IMR-90 (cell line): ENCODE measurements around the gene FGA. TPM values are rescaled to one million over a fixed set of nuclear protein-coding genes. Genes with fewer than 3 reads are reported as not detected.

ENCODE experiments used
- ATAC-seq: fragments of 200-7000 bp; cut with Tn5 transposase; 2 replicates; pipeline ENCODE4 v1.9.1; 2020; ENCODE audit warnings: low read depth, mild to moderate bottlenecking, moderate library complexity
- BruUV-seq: library from RNA; stranded (reverse); fragments of 400-500 nt; replicated peaks from 2 replicates; lab custom pipeline; 2021; lab: Mats Ljungman, UMichigan
- CTCF ChIA-PET: fragments of 300-600 bp; formaldehyde crosslinking; extraction: SDS; loops from one replicate; lab custom pipeline; 2021; ENCODE audit warnings: antibody characterized with exemption; lab: Yijun Ruan, JAX
- POLR2A ChIA-PET: fragments of 300-600 bp; sonication (Branson Sonifier 250); formaldehyde crosslinking; loops from one replicate; lab custom pipeline; 2022; ENCODE audit warnings: antibody characterized with exemption; ENCODE audit not compliant: unreplicated experiment; lab: Charles Lee
- DNase-seq: peaks from one replicate; pipeline ENCODE4 v3.0.0; 2013
- H2AFZ ChIP-seq: replicated peaks from 2 replicates; pipeline ENCODE3; 2013; ENCODE audit warnings: low read length, mild to moderate bottlenecking; ENCODE audit not compliant: poor library complexity
- H2AK5ac ChIP-seq: 2 replicates; pipeline ENCODE4 v1.6.1; 2013; ENCODE audit warnings: low read depth, low read length, inconsistent platforms
- H2AK9ac ChIP-seq: replicated peaks from 2 replicates; pipeline ENCODE3; 2013; ENCODE audit warnings: mild to moderate bottlenecking, low read depth, low read length, moderate library complexity; ENCODE audit not compliant: poor library complexity
- H2BK120ac ChIP-seq: 2 replicates; pipeline ENCODE4 v1.6.1; 2013; ENCODE audit warnings: low read depth, low read length, inconsistent platforms
- H2BK15ac ChIP-seq: 3 replicates; pipeline ENCODE4 v1.6.1; 2013; ENCODE audit warnings: low read depth, low read length, inconsistent platforms
- H2BK20ac ChIP-seq: 2 replicates; pipeline ENCODE4 v1.6.1; 2013; ENCODE audit warnings: low read depth, mild to moderate bottlenecking, inconsistent platforms, low read length, moderate library complexity
- H2BK5ac ChIP-seq: 2 replicates; pipeline ENCODE4 v1.6.1; 2013; ENCODE audit warnings: mild to moderate bottlenecking, low read depth, low read length, inconsistent platforms; ENCODE audit not compliant: poor library complexity, severe bottlenecking
- H3K14ac ChIP-seq: replicated peaks from 2 replicates; pipeline ENCODE4 v1.6.1; 2013; ENCODE audit warnings: low read depth, low read length, inconsistent platforms
- H3K18ac ChIP-seq: 2 replicates; pipeline ENCODE4 v1.6.1; 2013; ENCODE audit warnings: low read depth, low read length, control low read depth
- H3K23ac ChIP-seq: 2 replicates; pipeline ENCODE4 v1.6.1; 2013; ENCODE audit warnings: low read depth, low read length, inconsistent platforms
- H3K27ac ChIP-seq: 2 replicates; pipeline ENCODE4 v1.5.1; 2013; ENCODE audit warnings: mild to moderate bottlenecking, control low read depth, low read length; ENCODE audit not compliant: insufficient read depth
- H3K27me3 ChIP-seq: 2 replicates; pipeline ENCODE4 v1.6.1; 2013; ENCODE audit warnings: low read length; ENCODE audit not compliant: control insufficient read depth, insufficient read depth
- H3K36me3 ChIP-seq: 2 replicates; pipeline ENCODE4 v1.6.1; 2013; ENCODE audit warnings: low read length, mixed read lengths; ENCODE audit not compliant: control insufficient read depth, insufficient read depth
- H3K4ac ChIP-seq: 2 replicates; pipeline ENCODE4 v1.6.1; 2013; ENCODE audit warnings: low read depth, low read length, inconsistent platforms
- H3K4me1 ChIP-seq: 2 replicates; pipeline ENCODE4 v1.6.1; 2013; ENCODE audit warnings: low read length, mixed read lengths; ENCODE audit not compliant: control insufficient read depth, insufficient read depth
- H3K4me2 ChIP-seq: 2 replicates; pipeline ENCODE4 v1.6.1; 2013; ENCODE audit warnings: low read depth, mild to moderate bottlenecking, control low read depth, low read length, moderate library complexity
- H3K4me3 ChIP-seq: 2 replicates; pipeline ENCODE4 v1.5.1; 2013; ENCODE audit warnings: low read depth, mild to moderate bottlenecking, control low read depth, low read length, moderate library complexity; ENCODE audit not compliant: insufficient read depth
- H3K56ac ChIP-seq: 2 replicates; pipeline ENCODE4 v1.6.1; 2013; ENCODE audit warnings: low read length, inconsistent platforms; ENCODE audit not compliant: insufficient read depth; ENCODE audit errors: extremely low read depth
- H3K79me1 ChIP-seq, 2 experiments: 2 replicates each; pipeline ENCODE4 v1.6.1; 2013; ENCODE audit warnings: low read length in 2 of 2, inconsistent platforms in 1 of 2, low read depth in 1 of 2
- H3K9ac ChIP-seq: 2 replicates; pipeline ENCODE4 v1.6.1; 2013; ENCODE audit warnings: low read depth, low read length, control low read depth
- H3K9me1 ChIP-seq: 2 replicates; pipeline ENCODE4 v1.6.1; 2013; ENCODE audit warnings: low read length, inconsistent platforms; ENCODE audit not compliant: insufficient read depth
- H3K9me3 ChIP-seq: 2 replicates; pipeline ENCODE4 v1.6.1; 2013; ENCODE audit warnings: low read length; ENCODE audit not compliant: control insufficient read depth, insufficient read depth
- H4K20me1 ChIP-seq: 2 replicates; pipeline ENCODE4 v1.6.1; 2013; ENCODE audit warnings: low read length, inconsistent platforms; ENCODE audit not compliant: insufficient read depth
- H4K5ac ChIP-seq: 2 replicates; pipeline ENCODE4 v1.6.1; 2013; ENCODE audit warnings: mild to moderate bottlenecking, low read depth, low read length, control low read depth
- H4K8ac ChIP-seq, 2 experiments: 2 replicates each; pipeline ENCODE4 v1.6.1; 2013; ENCODE audit warnings: low read depth in 2 of 2, low read length in 2 of 2, control low read depth in 1 of 2, inconsistent platforms in 1 of 2
- H4K91ac ChIP-seq: 2 replicates; pipeline ENCODE4 v1.6.1; 2013; ENCODE audit warnings: low read depth, low read length, inconsistent platforms; ENCODE audit not compliant: insufficient read depth
- BHLHE40 ChIP-seq: fragments of 150-350 bp; IDR thresholded peaks from 2 replicates; pipeline ENCODE4 v1.6.1; 2016; ENCODE audit warnings: mild to moderate bottlenecking, low read depth, low read length
- CEBPB ChIP-seq: IDR thresholded peaks from 2 replicates; pipeline ENCODE4 v1.6.1; 2012; ENCODE audit warnings: low read depth, low read length, improper control_type of control experiment
- CHD1 ChIP-seq: IDR thresholded peaks from 2 replicates; pipeline ENCODE4 v1.6.1; 2012; ENCODE audit warnings: low read depth, low read length, improper control_type of control experiment
- CTCF ChIP-seq: conservative IDR thresholded peaks from 2 replicates; pipeline ENCODE4 v1.5.1; 2012; ENCODE audit warnings: mild to moderate bottlenecking, low read depth, low read length, improper control_type of control experiment
- ELK1 ChIP-seq: fragments of 150-350 bp; IDR thresholded peaks from 2 replicates; pipeline ENCODE4 v1.6.1; 2016; ENCODE audit warnings: low read depth, mild to moderate bottlenecking, low read length, moderate library complexity, borderline replicate concordance
- FOS ChIP-seq: fragments of 150-350 bp; IDR thresholded peaks from 2 replicates; pipeline ENCODE4 v1.6.1; 2016; ENCODE audit warnings: low read depth, low read length
- MAFK ChIP-seq: IDR thresholded peaks from 2 replicates; pipeline ENCODE4 v1.6.1; 2012; ENCODE audit warnings: low read depth, low read length, improper control_type of control experiment
- MAZ ChIP-seq: IDR thresholded peaks from 2 replicates; pipeline ENCODE4 v1.6.1; 2012; ENCODE audit warnings: low read depth, mild to moderate bottlenecking, low read length, improper control_type of control experiment, moderate library complexity, borderline replicate concordance
- MXI1 ChIP-seq: IDR thresholded peaks from 2 replicates; pipeline ENCODE4 v1.6.1; 2012; ENCODE audit warnings: low read depth, mild to moderate bottlenecking, low read length, moderate library complexity, borderline replicate concordance
- NFE2L2 ChIP-seq: fragments of 150-350 bp; IDR thresholded peaks from 2 replicates; pipeline ENCODE4 v1.6.1; 2016; ENCODE audit warnings: low read depth, mild to moderate bottlenecking, low read length
- POLR2A ChIP-seq: IDR thresholded peaks from 2 replicates; pipeline ENCODE4 v1.6.1; 2012; ENCODE audit warnings: mild to moderate bottlenecking, low read depth, low read length
- RAD21 ChIP-seq: IDR thresholded peaks from 2 replicates; pipeline ENCODE4 v1.6.1; 2012; ENCODE audit warnings: low read length, improper control_type of control experiment
- RCOR1 ChIP-seq: IDR thresholded peaks from 2 replicates; pipeline ENCODE4 v1.6.1; 2012; ENCODE audit warnings: mild to moderate bottlenecking, low read length, improper control_type of control experiment; ENCODE audit not compliant: insufficient replicate concordance
- RFX5 ChIP-seq: IDR thresholded peaks from 2 replicates; pipeline ENCODE4 v1.8.0; 2012; ENCODE audit warnings: low read depth, mild to moderate bottlenecking, low read length, moderate library complexity
- SMC3 ChIP-seq: fragments of 150-350 bp; IDR thresholded peaks from 2 replicates; pipeline ENCODE4 v1.6.1; 2016; ENCODE audit warnings: low read depth, mild to moderate bottlenecking, antibody characterized with exemption, low read length, moderate library complexity
- USF2 ChIP-seq: fragments of 150-350 bp; IDR thresholded peaks from 2 replicates; pipeline ENCODE4 v1.6.1; 2017; ENCODE audit warnings: mild to moderate bottlenecking, antibody characterized with exemption, low read length, low read depth
- WGBS, 2 experiments: methylation state at CpG; one replicate each; pipeline versions ENCODE4 v1.1.5 to v1.1.7; 2013; ENCODE audit warnings: missing lambda C conversion rate in 2 of 2; ENCODE audit not compliant: insufficient read length in 1 of 2; ENCODE audit errors: extremely low coverage in 2 of 2; 5-methylcytosine and 5-hydroxymethylcytosine counted together
- dilution Hi-C: fragments of 300-500 bp; cut with HindIII; formaldehyde crosslinking; loops from one replicate; pipeline ENCODE4 v1.14.3; 2018; ENCODE audit warnings: low sequenced_read_pairs; ENCODE audit not compliant: unreplicated experiment
- in situ Hi-C: fragments of 300-500 bp; cut with MboI; formaldehyde crosslinking; loops from 3 replicates; pipeline ENCODE4 v1.14.3; 2019; ENCODE audit warnings: low sequenced_read_pairs, inconsistent platforms, mixed read lengths
- intact Hi-C: fragments of 100-400 bp; cut with micrococcal nuclease; formaldehyde crosslinking; loops from 2 replicates; pipeline ENCODE4 v1.10.0; 2022
- polyA plus RNA-seq, 3 experiments: library from polyadenylated mRNA; depleted of rRNA; stranded (reverse); fragments of >200 nt; gene quantifications; 2 replicates each; pipeline ENCODE4 v1.2.3, GENCODE V29; 2012; ENCODE audit warnings: low replicate concordance in 1 of 3
- total RNA-seq: library from RNA; depleted of rRNA; stranded (reverse); fragments of >200 nt; gene quantifications from 2 replicates; pipeline ENCODE4 v1.2.3, GENCODE V29; 2012

Gene FGA
- total and polyA plus RNA-seq, 2 of the 4 experiments (the other 2 are of a cell fraction): not detected

GRCh38 chr4:154634058-154634457, 43.5 kb upstream of the FGA start:
- no peak overlapping the region for H3K18ac ChIP-seq
- H3K14ac ChIP-seq: no peak overlapping the region
- no peak overlapping the region for H2BK20ac ChIP-seq
- dilution Hi-C loops: no loop called here
- H3K56ac ChIP-seq: no peak overlapping the region
- no peak for DNase-seq
- H2BK5ac ChIP-seq: no peak overlapping the region
- in situ Hi-C loops: no loop called here
- intact Hi-C loops: no loop called here
- CTCF ChIA-PET: no interaction called here
- H3K9ac ChIP-seq: no peak overlapping the region
- H3K27me3 ChIP-seq: no peaks in the 10 kb centered on the region
- ATAC-seq: no peak
- no peak overlapping the region for H4K5ac ChIP-seq
- no peak overlapping the region for H3K4me3 ChIP-seq
- no peak overlapping the region for H2AK9ac ChIP-seq
- no peaks in the 10 kb centered on the region for H3K9me1 ChIP-seq
- no peaks in the 10 kb centered on the region for H3K79me1 ChIP-seq
- no peak overlapping the region for H3K27ac ChIP-seq
- H2AFZ ChIP-seq: no peak overlapping the region
- POLR2A ChIA-PET: no interaction called here
- no peak overlapping the region for H4K8ac ChIP-seq
- H2BK15ac ChIP-seq: no peak overlapping the region
- H3K4me2 ChIP-seq: no peak overlapping the region
- H3K36me3 ChIP-seq: no peaks in the 10 kb centered on the region
- no TSS peak for BruUV-seq
- H3K9me3 ChIP-seq: no peaks in the 10 kb centered on the region
- H3K4me1 ChIP-seq: no peaks in the 10 kb centered on the region
- no peak overlapping the region for H3K4ac ChIP-seq
- H4K20me1 ChIP-seq: no peaks in the 10 kb centered on the region
- H2BK120ac ChIP-seq: no peak overlapping the region
- TF ChIP-seq RAD21: no peak
- no peak for TF ChIP-seq SMC3
- no peak for TF ChIP-seq RCOR1
- TF ChIP-seq CHD1: no peak
- no peak for TF ChIP-seq CTCF
- TF ChIP-seq NFE2L2: no peak
- no peak for TF ChIP-seq ELK1
- no peak for TF ChIP-seq CEBPB
- TF ChIP-seq MAFK: no peak
- no peak for TF ChIP-seq USF2
- TF ChIP-seq MAZ: no peak
- TF ChIP-seq POLR2A: no peak
- TF ChIP-seq MXI1: no peak
- TF ChIP-seq FOS: no peak
- TF ChIP-seq BHLHE40: no peak
- TF ChIP-seq RFX5: no peak
- no peak overlapping the region for H4K91ac ChIP-seq
- no peak overlapping the region for H3K23ac ChIP-seq
- H2AK5ac ChIP-seq: no peak overlapping the region
- WGBS, 2 experiments: no CpG with 5 or more reads among the region's 3 CpGs
